Right lobe of liver (tissue), 6 donors: Measurements from ENCODE around the gene PIF1. TPM values are rescaled to one million over a fixed set of nuclear protein-coding genes. Genes with fewer than 3 reads are reported as not detected.
A peak's percentile ranks its signal among the peaks of the same experiment; 100 is the strongest.

Source experiments
- ATAC-seq, 4 donors: fragments of 200-7000 bp; cut with Tn5 transposase; one replicate each; pipeline ENCODE4 v1.9.1; 2020; ENCODE audit warnings: mild to moderate bottlenecking in 4 of 4, moderate library complexity in 4 of 4
- DNase-seq, 3 donors: peaks; one replicate each; pipeline ENCODE4 v3.0.0-alpha.2; 2020
- H3K27ac ChIP-seq, 3 donors: fragments of 200-600 bp; one replicate each; pipeline ENCODE4 v1.8.0; 2022
- H3K27me3 ChIP-seq, 2 donors: fragments of 200-600 bp; one replicate each; pipeline ENCODE4 v1.8.0; 2022
- H3K36me3 ChIP-seq, 4 donors: fragments of 200-600 bp; sonication (generic) in 1 of 4; one replicate each; pipeline versions ENCODE4 v1.5.1 to v1.8.0; 2017 to 2022; ENCODE audit warnings: control low read depth in 1 of 4
- H3K4me1 ChIP-seq, 4 donors: fragments of 200-600 bp; sonication (generic) in 1 of 4; one replicate each; pipeline versions ENCODE4 v1.5.1 to v1.8.0; 2017 to 2022; ENCODE audit warnings: control low read depth in 1 of 4
- H3K4me3 ChIP-seq, 3 donors: fragments of 200-600 bp; one replicate each; pipeline ENCODE4 v1.8.0; 2022
- H3K9me3 ChIP-seq, 4 donors: fragments of 200-600 bp; sonication (generic) in 1 of 4; one replicate each; pipeline versions ENCODE4 v1.5.1 to v1.8.0; 2017 to 2022; ENCODE audit warnings: control low read depth in 1 of 4
- CTCF ChIP-seq, 4 donors: fragments of 200-600 bp in 3 of 4; fragments of 450-650 bp in 1 of 4; IDR thresholded peaks; one replicate each; pipeline versions ENCODE4 v1.5.1 to v1.8.0; 2016 to 2022; ENCODE audit warnings: antibody characterized with exemption in 4 of 4, mild to moderate bottlenecking in 2 of 4
- POLR2A ChIP-seq: fragments of 450-650 bp; IDR thresholded peaks from one replicate; pipeline ENCODE4 v1.6.1; 2017; ENCODE audit warnings: antibody characterized with exemption, mild to moderate bottlenecking
- WGBS: methylation state at CpG from one replicate; pipeline ENCODE4 v1.1.6; 2018; ENCODE audit warnings: low coverage, low lambda C conversion rate; ENCODE audit not compliant: insufficient coverage; ENCODE audit errors: missing lambda C conversion rate; 5-methylcytosine and 5-hydroxymethylcytosine counted together
- intact Hi-C, 2 donors: fragments of 100-400 bp; cut with DNase I; formaldehyde crosslinking; loops; one replicate each; pipeline versions ENCODE4 v1.11.2 to v1.14.1; 2022
- total RNA-seq, 6 experiments: library from RNA; depleted of rRNA in 2 of 6; stranded (reverse); fragments of >200 nt in 2 of 6; fragmentation: NEBNext Ultra II Directional in 3 of 6; extraction: Animal tissue kit (Norgen Biotek cat#: 25700) in 3 of 6; gene quantifications; one replicate each; pipeline versions ENCODE4 v1.1.0 to v1.2.4, GENCODE V29; 2016 to 2023
- donor health status: DM: no; HTN: yes; CAD: no.
- donor health status: DM: no; HTN: no; CAD: no.
- donor health status: DM: no; HTN: no; CAD: no.
- donor health status: DM: no; HTN: yes; CAD: no.
- donor health status: DM: no; HTN: yes; CAD: no.

The PIF1 gene
- total RNA-seq, 6 experiments from 2014 or later: 0.11 to 1.00 (median 0.36) TPM

- ATAC-seq: no peak
- Histone ChIP-seq H3K36me3 (no peaks in the 10 kb centered on the region), H3K4me1 (peaks cover 0 to 6% (median 1%) of the 10 kb centered on the region in 4 donors), H3K27ac (peak overlapping the region; percentile 40 to 90 (median 68)), H3K27me3 (no peaks in the 10 kb centered on the region), H3K4me3 (peak overlapping the region; percentile 74 to 87 (median 75)), H3K9me3 (no peaks in the 10 kb centered on the region)
- intact Hi-C loops: no loop called here
- 4% methylated on average over 12 of the region's 12 CpGs for WGBS
- no peak for DNase-seq
- no peak for TF ChIP-seq POLR2A
- no peak for TF ChIP-seq CTCF (IDR thresholded peaks at IDR 0.05)
Measured at GRCh38 chr15:64841060-64841343, 15.6 kb upstream of the PIF1 start.

- Histone ChIP-seq H3K36me3 (no peaks in the 10 kb centered on the region), H3K4me1 (peaks cover 0 to 9% (median 1%) of the 10 kb centered on the region in 4 donors), H3K4me3 (no peak overlapping the region), H3K27ac (no peak overlapping the region), H3K27me3 (no peaks in the 10 kb centered on the region), H3K9me3 (no peaks in the 10 kb centered on the region)
- intact Hi-C loops: no loop called here
- ATAC-seq: peak in 1 of 4 donors; percentile 7
- DNase-seq: no peak
- TF ChIP-seq POLR2A (peak; percentile 24), CTCF (IDR thresholded peaks at IDR 0.05) (no peak)
- 67% methylated on average over 1 of the region's 1 CpG for WGBS
Measured at GRCh38 chr15:64837502-64837901, 12.1 kb upstream of the PIF1 start.

- peak overlapping the region in 2 of 3 donors; percentile 25 to 52 for H3K27ac ChIP-seq
- H3K4me1 ChIP-seq: peaks cover 0 to 8% (median 0%) of the 10 kb centered on the region in 4 donors
- intact Hi-C loops: no loop called here
- H3K27me3 ChIP-seq: no peaks in the 10 kb centered on the region
- peak in 3 of 4 donors; percentile 3 to 8 (median 5) for ATAC-seq
- 21% methylated on average over 14 of the region's 14 CpGs for WGBS
- no peak overlapping the region for H3K4me3 ChIP-seq
- H3K9me3 ChIP-seq: no peaks in the 10 kb centered on the region
- no peaks in the 10 kb centered on the region for H3K36me3 ChIP-seq
- peak in 1 of 3 donors; percentile 22 for DNase-seq
- peak in 1 of 4 donors; percentile 17 for TF ChIP-seq CTCF (IDR thresholded peaks at IDR 0.05)
- TF ChIP-seq POLR2A: no peak
Measured at GRCh38 chr15:64836023-64836536, 10.6 kb upstream of the PIF1 start.

- ATAC-seq (no peak), DNase-seq (no peak)
- no peak for TF ChIP-seq CTCF (IDR thresholded peaks at IDR 0.05)
- no peak for TF ChIP-seq POLR2A
- no peak overlapping the region for H3K27ac ChIP-seq
- no peaks in the 10 kb centered on the region for H3K9me3 ChIP-seq
- peaks cover 0 to 4% (median 0%) of the 10 kb centered on the region in 4 donors for H3K4me1 ChIP-seq
- intact Hi-C loops: no loop called here
- H3K27me3 ChIP-seq: no peaks in the 10 kb centered on the region
- H3K36me3 ChIP-seq: no peaks in the 10 kb centered on the region
- no peak overlapping the region for H3K4me3 ChIP-seq
- 100% methylated on average over 3 of the region's 4 CpGs for WGBS
Measured at GRCh38 chr15:64833690-64834089, 8.2 kb upstream of the PIF1 start.

- DNase-seq: no peak
- no peak overlapping the region for H3K4me3 ChIP-seq
- no peak overlapping the region for H3K27ac ChIP-seq
- H3K27me3 ChIP-seq: no peaks in the 10 kb centered on the region
- TF ChIP-seq POLR2A (no peak), CTCF (IDR thresholded peaks at IDR 0.05) (no peak)
- H3K9me3 ChIP-seq: no peaks in the 10 kb centered on the region
- ATAC-seq: no peak
- H3K4me1 ChIP-seq: peaks cover 0 to 14% (median 2%) of the 10 kb centered on the region in 4 donors
- intact Hi-C loops: no loop called here
- H3K36me3 ChIP-seq: no peaks in the 10 kb centered on the region
- 93% methylated on average over 4 of the region's 5 CpGs for WGBS
Measured at GRCh38 chr15:64828985-64829384, 3.5 kb upstream of the PIF1 start.
